Measurements from ENCODE around the gene TENM4.

Gene TENM4

DNA sequence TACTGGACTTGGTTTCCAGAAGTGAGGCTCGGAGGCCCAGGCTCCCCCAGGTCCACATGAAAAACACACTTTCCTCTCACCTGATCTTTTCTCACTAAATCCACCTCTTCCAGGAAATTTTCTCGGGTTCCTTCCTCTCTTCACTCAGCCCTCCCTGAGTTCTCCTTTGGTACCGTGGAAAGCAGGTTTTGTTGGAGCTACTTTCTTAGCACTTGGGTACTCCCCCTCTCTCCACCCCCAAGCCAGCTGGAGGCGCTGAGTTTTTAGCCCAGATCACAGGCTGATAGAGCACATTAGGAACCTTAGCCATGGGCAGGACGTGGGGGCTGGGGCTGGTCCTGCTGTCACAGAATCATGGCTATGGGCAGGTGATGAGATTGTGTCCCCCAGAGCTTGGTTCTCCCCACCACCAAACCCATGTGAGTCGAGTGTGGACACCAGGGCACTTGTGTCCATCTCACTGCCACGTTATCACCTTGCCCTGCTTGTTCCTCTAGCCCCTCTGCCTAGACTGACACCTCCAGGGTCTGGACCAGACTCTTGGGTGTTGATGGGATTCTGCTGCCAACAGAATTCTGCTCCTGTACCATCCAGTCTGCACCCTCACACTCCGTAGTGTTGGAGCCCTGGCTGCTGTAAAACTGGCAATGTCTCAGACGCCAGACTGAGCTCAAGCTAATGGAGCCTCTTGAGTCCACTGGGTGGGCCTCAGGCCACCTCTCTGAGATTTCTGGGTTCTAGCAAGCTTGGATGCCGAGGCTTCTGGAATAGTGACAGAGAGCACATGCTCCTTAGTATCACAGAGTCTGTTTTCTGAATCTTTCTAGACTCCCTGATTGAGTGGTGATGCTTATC, 791.2 kb downstream of the TENM4 start:
- TF ChIP-seq TAF1 (IDR thresholded peaks at IDR 0.05; ENCODE audit: borderline replicate concordance, insufficient read depth, low read length) (no peak), FOXP2 (optimal IDR thresholded peaks at IDR 0.05; ENCODE audit: borderline replicate concordance, extremely low read depth, extremely low read length, insufficient read depth) (no peak), POLR2AphosphoS5 (IDR thresholded peaks at IDR 0.05; ENCODE audit: low read depth, low read length) (no peak), SIN3A (IDR thresholded peaks at IDR 0.05; ENCODE audit: borderline replicate concordance, insufficient read depth, low read length) (no peak)
- TF ChIP-seq, protein P1, sequence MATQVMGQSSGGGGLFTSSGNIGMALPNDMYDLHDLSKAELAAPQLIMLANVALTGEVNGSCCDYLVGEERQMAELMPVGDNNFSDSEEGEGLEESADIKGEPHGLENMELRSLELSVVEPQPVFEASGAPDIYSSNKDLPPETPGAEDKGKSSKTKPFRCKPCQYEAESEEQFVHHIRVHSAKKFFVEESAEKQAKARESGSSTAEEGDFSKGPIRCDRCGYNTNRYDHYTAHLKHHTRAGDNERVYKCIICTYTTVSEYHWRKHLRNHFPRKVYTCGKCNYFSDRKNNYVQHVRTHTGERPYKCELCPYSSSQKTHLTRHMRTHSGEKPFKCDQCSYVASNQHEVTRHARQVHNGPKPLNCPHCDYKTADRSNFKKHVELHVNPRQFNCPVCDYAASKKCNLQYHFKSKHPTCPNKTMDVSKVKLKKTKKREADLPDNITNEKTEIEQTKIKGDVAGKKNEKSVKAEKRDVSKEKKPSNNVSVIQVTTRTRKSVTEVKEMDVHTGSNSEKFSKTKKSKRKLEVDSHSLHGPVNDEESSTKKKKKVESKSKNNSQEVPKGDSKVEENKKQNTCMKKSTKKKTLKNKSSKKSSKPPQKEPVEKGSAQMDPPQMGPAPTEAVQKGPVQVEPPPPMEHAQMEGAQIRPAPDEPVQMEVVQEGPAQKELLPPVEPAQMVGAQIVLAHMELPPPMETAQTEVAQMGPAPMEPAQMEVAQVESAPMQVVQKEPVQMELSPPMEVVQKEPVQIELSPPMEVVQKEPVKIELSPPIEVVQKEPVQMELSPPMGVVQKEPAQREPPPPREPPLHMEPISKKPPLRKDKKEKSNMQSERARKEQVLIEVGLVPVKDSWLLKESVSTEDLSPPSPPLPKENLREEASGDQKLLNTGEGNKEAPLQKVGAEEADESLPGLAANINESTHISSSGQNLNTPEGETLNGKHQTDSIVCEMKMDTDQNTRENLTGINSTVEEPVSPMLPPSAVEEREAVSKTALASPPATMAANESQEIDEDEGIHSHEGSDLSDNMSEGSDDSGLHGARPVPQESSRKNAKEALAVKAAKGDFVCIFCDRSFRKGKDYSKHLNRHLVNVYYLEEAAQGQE (IDR thresholded peaks at IDR 0.05; ENCODE audit: insufficient read depth in 1 of 2, low read depth in 2 of 2, low read length in 2 of 2), result no peak

DNA sequence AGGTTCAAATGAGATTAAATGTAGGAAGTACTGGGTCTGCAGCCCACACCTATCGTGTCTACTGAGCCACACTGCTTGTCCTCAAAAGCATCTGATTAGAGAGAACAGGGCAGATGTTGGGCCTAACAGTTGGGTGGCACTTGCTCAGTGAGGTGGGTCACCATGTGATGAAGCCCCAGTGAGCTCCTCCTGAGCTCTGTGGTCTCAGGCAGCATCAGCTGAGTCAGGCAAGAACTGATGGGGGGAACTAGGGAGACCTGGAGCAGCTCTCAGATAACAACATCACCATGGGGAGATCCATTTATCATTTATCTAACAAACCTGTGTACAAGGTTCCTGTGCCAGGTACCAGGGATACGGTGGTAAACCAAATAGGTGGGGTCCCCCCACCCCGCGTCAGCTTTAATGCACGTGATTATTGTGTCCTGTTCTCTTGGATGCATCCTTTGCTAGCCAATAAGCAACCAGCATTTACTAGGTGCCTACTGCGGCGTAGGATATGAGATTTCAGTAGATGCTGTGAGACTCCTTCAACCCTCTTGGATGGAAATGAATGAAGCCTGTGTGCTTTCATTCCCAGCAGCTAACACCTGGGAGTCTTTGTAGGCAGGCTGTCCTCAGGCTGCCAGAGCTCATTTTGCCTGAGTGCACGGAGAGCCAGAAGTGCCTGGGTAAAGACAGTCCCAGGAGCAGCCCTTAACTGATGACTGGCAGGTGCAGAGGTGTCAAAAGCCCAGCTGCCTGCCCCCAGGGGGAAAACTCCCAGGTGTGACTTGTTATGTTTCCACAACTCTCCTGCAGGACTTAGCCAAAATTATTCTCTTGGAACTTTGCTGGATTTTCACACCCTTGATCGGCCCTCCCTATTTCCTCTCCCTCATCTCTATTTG, 792.6 kb downstream of the TENM4 start:
- no peak for TF ChIP-seq FOXP2 (optimal IDR thresholded peaks at IDR 0.05; ENCODE audit: borderline replicate concordance, extremely low read depth, extremely low read length, insufficient read depth)
- TF ChIP-seq SIN3A (IDR thresholded peaks at IDR 0.05; ENCODE audit: borderline replicate concordance, insufficient read depth, low read length), result no peak
- TF ChIP-seq POLR2AphosphoS5 (IDR thresholded peaks at IDR 0.05; ENCODE audit: low read depth, low read length), result no peak
- TF ChIP-seq, protein P1 (IDR thresholded peaks at IDR 0.05; ENCODE audit: insufficient read depth in 1 of 2, low read depth in 2 of 2, low read length in 2 of 2), result no peak
- TF ChIP-seq TAF1 (IDR thresholded peaks at IDR 0.05; ENCODE audit: borderline replicate concordance, insufficient read depth, low read length), result no peak

DNA sequence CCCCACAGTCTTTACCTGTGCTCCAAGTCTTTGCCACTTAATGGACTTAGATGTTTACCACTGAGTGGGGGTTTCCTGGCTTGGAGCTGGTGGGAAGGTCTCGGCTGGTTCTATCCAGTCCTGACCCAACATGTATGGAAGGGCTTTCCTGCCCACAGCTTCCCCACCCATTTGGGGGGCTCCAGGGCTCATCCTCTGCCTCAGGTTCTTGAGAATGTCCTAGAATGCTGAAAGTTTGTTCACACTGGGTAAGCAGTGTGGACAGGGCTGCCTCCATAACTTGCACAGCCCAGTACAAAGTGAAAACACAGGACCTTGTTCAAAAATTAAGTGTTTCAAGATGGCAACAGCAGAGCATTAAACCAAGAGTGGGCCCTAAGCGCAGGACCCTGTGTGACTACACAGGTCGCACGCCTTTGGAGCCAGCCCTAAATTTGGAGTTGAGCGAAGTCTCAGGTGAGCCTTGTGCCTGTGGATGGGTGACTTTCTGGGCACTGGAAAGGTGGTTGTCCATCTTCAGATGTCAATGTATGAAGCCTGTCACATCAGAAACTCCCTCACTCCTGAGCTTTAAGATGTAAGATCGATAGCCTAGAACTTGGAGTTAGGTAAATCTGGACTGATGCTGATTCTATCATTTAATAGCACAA, 793.4 kb downstream of the TENM4 start:
- no peak for TF ChIP-seq FOXP2 (optimal IDR thresholded peaks at IDR 0.05; ENCODE audit: borderline replicate concordance, extremely low read depth, extremely low read length, insufficient read depth)
- TF ChIP-seq TAF1 (IDR thresholded peaks at IDR 0.05; ENCODE audit: borderline replicate concordance, insufficient read depth, low read length), result no peak
- no peak for TF ChIP-seq POLR2AphosphoS5 (IDR thresholded peaks at IDR 0.05; ENCODE audit: low read depth, low read length)
- no peak for TF ChIP-seq SIN3A (IDR thresholded peaks at IDR 0.05; ENCODE audit: borderline replicate concordance, insufficient read depth, low read length)
- TF ChIP-seq, protein P1 (IDR thresholded peaks at IDR 0.05; ENCODE audit: insufficient read depth in 1 of 2, low read depth in 2 of 2, low read length in 2 of 2), result no peak

DNA sequence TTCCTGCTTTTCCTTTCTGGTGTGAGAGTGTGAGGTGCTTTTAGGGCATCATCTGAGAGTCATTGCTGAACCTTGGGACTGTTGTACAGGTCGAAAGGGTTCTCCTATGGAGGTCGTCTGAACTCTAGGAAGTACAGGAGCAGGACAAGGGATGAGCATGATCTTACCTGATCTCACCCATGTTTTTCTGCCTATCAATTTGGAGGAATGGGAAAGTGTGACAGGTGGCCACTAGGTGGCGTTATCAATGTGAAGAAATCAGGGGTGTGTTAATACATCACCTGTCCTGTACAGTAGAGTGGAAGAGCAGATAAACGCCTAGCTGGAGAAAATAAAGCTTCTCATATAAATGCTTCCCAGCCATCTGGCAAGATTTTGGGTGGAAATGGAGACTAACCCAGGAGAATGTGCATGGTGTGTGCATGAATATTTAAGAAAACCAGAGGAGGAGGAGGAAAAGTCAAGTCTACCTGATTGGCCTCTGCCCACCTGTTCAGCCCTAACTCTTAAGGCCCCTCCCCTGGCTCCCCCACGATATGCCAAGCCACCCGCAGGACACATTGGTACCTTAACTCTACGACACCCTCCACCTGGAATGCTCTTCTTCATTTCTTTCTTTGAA, 794.2 kb downstream of the TENM4 start:
- no peak for TF ChIP-seq SIN3A (IDR thresholded peaks at IDR 0.05; ENCODE audit: borderline replicate concordance, insufficient read depth, low read length)
